HG02885 (cell line): ENCODE results near the gene SLC9A8.

Experiments used
- ATAC-seq: cut with Tn5 transposase; IDR thresholded peaks from one replicate; pipeline ENCODE4 v1.9.1; 2021; ENCODE audit warnings: mild to moderate bottlenecking; ENCODE audit not compliant: unreplicated experiment, poor library complexity

SLC9A8 gene

GRCh38 chr20:49938173-49939163, 125.8 kb downstream of the SLC9A8 start:
- no peak for ATAC-seq

- no peak for ATAC-seq
Observed at GRCh38 chr20:49941456-49941855, 128.8 kb downstream of the SLC9A8 start.
